HL-60 (cell line): ENCODE results near the gene GBX1.

Experiments used
- CTCF ChIP-seq: IDR thresholded peaks from one replicate; pipeline ENCODE4 v1.5.1; 2011; ENCODE audit warnings: low read length, control low read depth, inconsistent platforms; ENCODE audit not compliant: insufficient read depth
- GABPA ChIP-seq: IDR thresholded peaks from 2 replicates; pipeline ENCODE4 v1.6.1; 2012; ENCODE audit warnings: low read depth
- POLR2AphosphoS5 ChIP-seq: IDR thresholded peaks from 2 replicates; pipeline ENCODE4 v1.6.1; 2012; ENCODE audit warnings: low read depth
- REST ChIP-seq: IDR thresholded peaks from 2 replicates; pipeline ENCODE4 v1.6.1; 2012; ENCODE audit warnings: low read depth; ENCODE audit not compliant: insufficient replicate concordance
- SPI1 ChIP-seq: IDR thresholded peaks from 2 replicates; pipeline ENCODE4 v1.6.1; 2012; ENCODE audit warnings: low read depth, mild to moderate bottlenecking, borderline replicate concordance

- no peak for TF ChIP-seq REST
- no peak for TF ChIP-seq CTCF
- TF ChIP-seq POLR2AphosphoS5, result no peak
- no peak for TF ChIP-seq SPI1
- no peak for TF ChIP-seq GABPA
Observed at GRCh38 chr7:151133266-151133985, 34.1 kb downstream of the GBX1 start.
